A549 (cell line): ENCODE measurements around the gene DNASE1L2. TPM values are rescaled to one million over a fixed set of nuclear protein-coding genes. Genes with fewer than 3 reads are reported as not detected.

Source experiments
- ATAC-seq, 2 experiments: fragments of 200-7000 bp in 1 of 2; fragments of >200 bp in 1 of 2; cut with Nextera tagmentation in 1 of 2; cut with Tn5 transposase in 1 of 2; 3 replicates each; pipeline versions ENCODE4 v1.8.0 to v1.9.1; 2018 to 2020; ENCODE audit warnings: mild to moderate bottlenecking in 1 of 2, moderate library complexity in 1 of 2
- CTCF ChIA-PET: fragments of 300-600 bp; sonication (Branson Sonifier 250); formaldehyde crosslinking; extraction: SDS; loops from one replicate; lab custom pipeline; 2021; ENCODE audit warnings: antibody characterized with exemption, inconsistent platforms; lab: Yijun Ruan, JAX
- POLR2A ChIA-PET: fragments of 350-600 bp; formaldehyde crosslinking; extraction: SDS; loops from one replicate; lab custom pipeline; 2021; ENCODE audit warnings: antibody characterized with exemption, inconsistent platforms; lab: Yijun Ruan, JAX
- DNase-seq, 2 experiments: peaks; one replicate each; pipeline versions ENCODE4 v3.0.0 to v3.0.0-alpha.2; 2011 to 2016; ENCODE audit warnings: low read depth in 1 of 2, low spot score in 1 of 2
- FAIRE-seq: peaks from 2 replicates; lab custom pipeline; 2011; peaks lifted over from hg19 to GRCh38; lab: Jason Lieb, UNC
- H3K27ac ChIP-seq, 2 experiments: fragments of >200 bp; sonication (Bioruptor Twin); formaldehyde crosslinking; 3 replicates each; pipeline ENCODE4 v1.5.1; 2016 to 2017
- H3K4me1 ChIP-seq: fragments of >200 bp; sonication (Bioruptor Twin); formaldehyde crosslinking; 3 replicates; pipeline ENCODE4 v1.6.1; 2016
- H3K4me2 ChIP-seq: fragments of >200 bp; sonication (Bioruptor Twin); formaldehyde crosslinking; 3 replicates; pipeline ENCODE4 v1.6.1; 2016
- H3K4me3 ChIP-seq: fragments of >200 bp; sonication (Bioruptor Twin); formaldehyde crosslinking; 3 replicates; pipeline ENCODE4 v1.5.1; 2016
- H3K9me3 ChIP-seq: fragments of >200 bp; sonication (Bioruptor Twin); formaldehyde crosslinking; 3 replicates; pipeline ENCODE4 v1.6.1; 2016
- BHLHE40 ChIP-seq: IDR thresholded peaks from 2 replicates; pipeline ENCODE4 v1.6.1; 2012; ENCODE audit warnings: low read depth, low read length, inconsistent platforms
- CHD2 ChIP-seq: fragments of 150-350 bp; IDR thresholded peaks from 2 replicates; pipeline ENCODE4 v1.6.1; 2014; ENCODE audit warnings: low read length; ENCODE audit not compliant: partially characterized antibody
- CHD4 ChIP-seq: fragments of 200-600 bp; sonication (generic); IDR thresholded peaks from 2 replicates; pipeline ENCODE4 v1.6.1; 2016; ENCODE audit warnings: antibody characterized with exemption, mild to moderate bottlenecking, borderline replicate concordance
- FOSL2 ChIP-seq, 2 experiments: fragments of 450-650 bp in 1 of 2; fragments of >200 bp in 1 of 2; sonication (Bioruptor Twin) in 1 of 2; formaldehyde crosslinking; IDR thresholded peaks; 2 replicates each; pipeline versions ENCODE4 v1.5.0 to v1.6.1; 2016 to 2020; ENCODE audit warnings: mild to moderate bottlenecking in 1 of 2, moderate library complexity in 1 of 2
- FOXS1 ChIP-seq: fragments of 250-450 bp; sonication (Bioruptor Pico); IDR thresholded peaks from 2 replicates; pipeline ENCODE4 v1.5.0; 2020; ENCODE audit warnings: mild to moderate bottlenecking, moderate library complexity
- HDAC2 ChIP-seq: fragments of 200-600 bp; sonication (generic); IDR thresholded peaks from 2 replicates; pipeline ENCODE4 v1.6.1; 2016
- HEYL ChIP-seq: fragments of 250-450 bp; sonication (Bioruptor Pico); IDR thresholded peaks from 2 replicates; pipeline ENCODE4 v1.8.0; 2021; ENCODE audit warnings: mild to moderate bottlenecking, moderate library complexity
- JUN ChIP-seq, 2 experiments: fragments of >200 bp; sonication (Bioruptor Twin); formaldehyde crosslinking; IDR thresholded peaks; 2 replicates in 1 of 2; 3 replicates in 1 of 2; pipeline ENCODE4 v1.6.1; 2016 to 2017
- JUNB ChIP-seq: fragments of >200 bp; sonication (Bioruptor Twin); formaldehyde crosslinking; IDR thresholded peaks from 2 replicates; pipeline ENCODE4 v1.6.1; 2016
- KDM5A ChIP-seq: fragments of 200-600 bp; sonication (generic); IDR thresholded peaks from 2 replicates; pipeline ENCODE4 v1.6.1; 2016; ENCODE audit warnings: antibody characterized with exemption, mild to moderate bottlenecking
- MAFK ChIP-seq: fragments of 450-650 bp; IDR thresholded peaks from 2 replicates; pipeline ENCODE4 v1.6.1; 2014; ENCODE audit not compliant: partially characterized antibody
- NPAS2 ChIP-seq: fragments of 250-450 bp; sonication (Bioruptor Pico); IDR thresholded peaks from 2 replicates; pipeline ENCODE4 v1.8.0; 2022; ENCODE audit warnings: mild to moderate bottlenecking, moderate library complexity, borderline replicate concordance
- NR3C1 ChIP-seq: fragments of >200 bp; sonication (Bioruptor Twin); formaldehyde crosslinking; IDR thresholded peaks from 3 replicates; pipeline ENCODE4 v1.6.1; 2017
- POLR2A ChIP-seq: IDR thresholded peaks from 2 replicates; pipeline ENCODE4 v1.6.1; 2012; ENCODE audit warnings: mild to moderate bottlenecking, low read length
- POLR2AphosphoS2 ChIP-seq: conservative IDR thresholded peaks from 2 replicates; pipeline ENCODE4 v1.6.1; 2012; ENCODE audit warnings: low read length, improper control_type of control experiment, inconsistent platforms
- RCOR1 ChIP-seq: fragments of 150-350 bp; IDR thresholded peaks from 2 replicates; pipeline ENCODE4 v1.6.1; 2014; ENCODE audit warnings: antibody characterized with exemption, low read length, low read depth
- RNF2 ChIP-seq: fragments of 200-600 bp; sonication (generic); IDR thresholded peaks from 2 replicates; pipeline ENCODE4 v1.6.1; 2016; ENCODE audit warnings: low read depth, mild to moderate bottlenecking, antibody characterized with exemption, moderate library complexity, borderline replicate concordance
- SMC3 ChIP-seq: fragments of >200 bp; sonication (Bioruptor Twin); formaldehyde crosslinking; IDR thresholded peaks from 3 replicates; pipeline ENCODE4 v1.6.1; 2018; ENCODE audit warnings: inconsistent platforms
- TP53 ChIP-seq: fragments of 250-450 bp; sonication (Bioruptor Pico); IDR thresholded peaks from 2 replicates; pipeline ENCODE4 v1.5.0; 2021; ENCODE audit warnings: mild to moderate bottlenecking, moderate library complexity
- ZC3H11A ChIP-seq: fragments of 450-650 bp; IDR thresholded peaks from 2 replicates; pipeline ENCODE4 v1.6.1; 2014; ENCODE audit warnings: antibody characterized with exemption, mild to moderate bottlenecking
- ZFP36 ChIP-seq: fragments of 450-650 bp; IDR thresholded peaks from 2 replicates; pipeline ENCODE4 v1.6.1; 2014; ENCODE audit warnings: borderline replicate concordance; ENCODE audit not compliant: partially characterized antibody
- WGBS: methylation state at CpG from one replicate; pipeline ENCODE4 v1.1.6; 2017; ENCODE audit errors: missing lambda C conversion rate; 5-methylcytosine and 5-hydroxymethylcytosine counted together
- polyA plus RNA-seq, 4 experiments: library from polyadenylated mRNA; depleted of rRNA in 3 of 4; stranded (reverse); fragments of >200 nt; fragmentation: RNase III in 1 of 4; extraction: RNeasy Plus Mini Kit Qiagen cat#74134 plus additional on column Dnase treatment in 1 of 4; gene quantifications; 2 replicates in 3 of 4; 3 replicates in 1 of 4; pipeline ENCODE4 v1.2.3, GENCODE V29; 2011 to 2017
- TF ChIP-seq, protein P1 (sequence below): fragments of 200-600 bp; sonication (generic); IDR thresholded peaks from 2 replicates; pipeline ENCODE4 v1.6.1; 2016; ENCODE audit warnings: antibody characterized with exemption, mild to moderate bottlenecking, moderate library complexity
- TF ChIP-seq, protein P2 (sequence below): fragments of 250-450 bp; sonication (Bioruptor Pico); IDR thresholded peaks from 2 replicates; pipeline ENCODE4 v1.5.0; 2021; ENCODE audit warnings: mild to moderate bottlenecking, moderate library complexity, borderline replicate concordance
- TF ChIP-seq, protein P3 (sequence below): IDR thresholded peaks from 2 replicates; pipeline ENCODE4 v1.6.1; 2012
- TF ChIP-seq, protein P4 (sequence below): IDR thresholded peaks from 2 replicates; pipeline ENCODE4 v1.6.1; 2012

Gene DNASE1L2
- polyA plus RNA-seq, 2 of the 4 experiments (the other 2 are of a cell fraction) = 0.36 to 1.2 TPM

DNA sequence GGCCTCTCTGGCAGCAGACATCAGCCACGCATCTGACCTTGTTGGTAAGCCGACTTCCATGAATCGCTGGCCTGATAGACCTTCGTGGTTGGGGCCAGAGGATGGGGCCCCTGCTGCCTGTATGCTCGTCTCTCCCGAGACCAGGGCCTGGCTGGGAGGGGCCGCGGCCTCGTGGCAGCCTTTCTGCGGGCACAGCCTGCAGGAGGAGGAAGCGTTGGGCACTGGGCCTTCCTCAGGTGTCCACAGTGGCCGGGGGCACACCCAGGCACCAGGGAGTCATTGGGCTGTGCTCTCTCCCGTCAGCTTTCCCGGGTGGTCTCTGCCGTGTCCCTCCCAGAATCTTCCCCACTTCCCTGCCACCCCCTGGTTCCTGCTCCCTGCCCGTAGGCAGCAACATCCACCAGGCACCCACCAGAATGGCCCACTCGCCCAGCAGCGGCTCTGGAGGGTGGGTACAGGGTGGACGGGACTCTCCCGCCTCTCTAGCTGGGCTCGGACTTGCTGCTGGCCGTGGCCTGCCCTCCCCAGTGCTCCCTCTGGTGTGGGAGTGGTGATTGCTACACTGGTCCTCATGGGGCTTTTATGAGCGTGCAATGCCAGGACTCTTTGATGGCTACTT lies 6.5 kb upstream of the DNASE1L2 start:
- peaks cover 21% of the 10 kb centered on the region for H3K4me1 ChIP-seq
- CTCF ChIA-PET = interaction anchor here (2.3 kb wide), 1 partner anchor 35 kb away, joined by 7 read pairs; no protein-coding TSS in a partner anchor
- no peak for ATAC-seq
- POLR2A ChIA-PET = no interaction called here
- DNase-seq = no peak
- no peak overlapping the region for H3K4me2 ChIP-seq
- H3K4me3 ChIP-seq = no peak overlapping the region
- no peaks in the 10 kb centered on the region for H3K9me3 ChIP-seq
- 95% methylated on average over 12 of the region's 23 CpGs for WGBS
- TF ChIP-seq MAFK (no peak), NPAS2 (CRISPR knock-in tag) (no peak), POLR2A (no peak), JUN (IDR thresholded peaks at IDR 0.05) (no peak), RNF2 (no peak), POLR2AphosphoS2 (no peak), TP53 (CRISPR knock-in tag) (no peak), NR3C1 (no peak), JUNB (no peak), CHD4 (no peak), SMC3 (no peak)
- TF ChIP-seq, protein P1, sequence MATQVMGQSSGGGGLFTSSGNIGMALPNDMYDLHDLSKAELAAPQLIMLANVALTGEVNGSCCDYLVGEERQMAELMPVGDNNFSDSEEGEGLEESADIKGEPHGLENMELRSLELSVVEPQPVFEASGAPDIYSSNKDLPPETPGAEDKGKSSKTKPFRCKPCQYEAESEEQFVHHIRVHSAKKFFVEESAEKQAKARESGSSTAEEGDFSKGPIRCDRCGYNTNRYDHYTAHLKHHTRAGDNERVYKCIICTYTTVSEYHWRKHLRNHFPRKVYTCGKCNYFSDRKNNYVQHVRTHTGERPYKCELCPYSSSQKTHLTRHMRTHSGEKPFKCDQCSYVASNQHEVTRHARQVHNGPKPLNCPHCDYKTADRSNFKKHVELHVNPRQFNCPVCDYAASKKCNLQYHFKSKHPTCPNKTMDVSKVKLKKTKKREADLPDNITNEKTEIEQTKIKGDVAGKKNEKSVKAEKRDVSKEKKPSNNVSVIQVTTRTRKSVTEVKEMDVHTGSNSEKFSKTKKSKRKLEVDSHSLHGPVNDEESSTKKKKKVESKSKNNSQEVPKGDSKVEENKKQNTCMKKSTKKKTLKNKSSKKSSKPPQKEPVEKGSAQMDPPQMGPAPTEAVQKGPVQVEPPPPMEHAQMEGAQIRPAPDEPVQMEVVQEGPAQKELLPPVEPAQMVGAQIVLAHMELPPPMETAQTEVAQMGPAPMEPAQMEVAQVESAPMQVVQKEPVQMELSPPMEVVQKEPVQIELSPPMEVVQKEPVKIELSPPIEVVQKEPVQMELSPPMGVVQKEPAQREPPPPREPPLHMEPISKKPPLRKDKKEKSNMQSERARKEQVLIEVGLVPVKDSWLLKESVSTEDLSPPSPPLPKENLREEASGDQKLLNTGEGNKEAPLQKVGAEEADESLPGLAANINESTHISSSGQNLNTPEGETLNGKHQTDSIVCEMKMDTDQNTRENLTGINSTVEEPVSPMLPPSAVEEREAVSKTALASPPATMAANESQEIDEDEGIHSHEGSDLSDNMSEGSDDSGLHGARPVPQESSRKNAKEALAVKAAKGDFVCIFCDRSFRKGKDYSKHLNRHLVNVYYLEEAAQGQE = no peak
- no peak for FAIRE-seq
- H3K27ac ChIP-seq = no peak overlapping the region

DNA sequence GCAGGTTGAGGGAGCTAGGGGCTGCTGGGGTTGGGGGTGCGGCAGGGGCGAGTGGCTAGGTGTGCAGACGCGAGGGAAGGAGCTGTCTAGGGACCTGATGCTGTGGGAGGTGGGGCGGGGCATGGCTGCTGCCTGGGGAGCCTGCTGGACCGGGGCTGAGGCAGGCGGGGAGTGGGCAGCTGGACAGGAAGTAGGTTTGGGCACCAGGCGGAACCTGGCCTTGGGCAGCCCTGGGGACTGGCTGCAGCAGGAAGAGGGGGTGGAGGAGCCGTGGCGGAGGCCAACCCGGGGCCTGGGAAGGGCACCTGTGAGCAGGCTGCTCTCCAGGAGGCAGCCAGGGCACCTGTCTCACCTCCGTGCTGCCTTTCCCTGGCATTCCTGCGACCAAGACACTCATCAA lies 5.9 kb upstream of the DNASE1L2 start:
- peaks cover 15% of the 10 kb centered on the region for H3K4me1 ChIP-seq
- ATAC-seq = no peak
- no peaks in the 10 kb centered on the region for H3K9me3 ChIP-seq
- 90% methylated on average over 12 of the region's 13 CpGs for WGBS
- no peak for DNase-seq
- FAIRE-seq = no peak
- no peak overlapping the region for H3K27ac ChIP-seq
- H3K4me3 ChIP-seq = no peak overlapping the region
- TF ChIP-seq BHLHE40 (no peak), ZFP36 (no peak), FOSL2 (IDR thresholded peaks at IDR 0.05) (no peak), FOSL2 (CRISPR knock-in tag; IDR thresholded peaks at IDR 0.05) (no peak), RCOR1 (no peak), ZC3H11A (no peak), HDAC2 (no peak), HEYL (CRISPR knock-in tag) (no peak), KDM5A (no peak), CHD2 (no peak), FOXS1 (CRISPR knock-in tag) (no peak)
- TF ChIP-seq, protein P2, sequence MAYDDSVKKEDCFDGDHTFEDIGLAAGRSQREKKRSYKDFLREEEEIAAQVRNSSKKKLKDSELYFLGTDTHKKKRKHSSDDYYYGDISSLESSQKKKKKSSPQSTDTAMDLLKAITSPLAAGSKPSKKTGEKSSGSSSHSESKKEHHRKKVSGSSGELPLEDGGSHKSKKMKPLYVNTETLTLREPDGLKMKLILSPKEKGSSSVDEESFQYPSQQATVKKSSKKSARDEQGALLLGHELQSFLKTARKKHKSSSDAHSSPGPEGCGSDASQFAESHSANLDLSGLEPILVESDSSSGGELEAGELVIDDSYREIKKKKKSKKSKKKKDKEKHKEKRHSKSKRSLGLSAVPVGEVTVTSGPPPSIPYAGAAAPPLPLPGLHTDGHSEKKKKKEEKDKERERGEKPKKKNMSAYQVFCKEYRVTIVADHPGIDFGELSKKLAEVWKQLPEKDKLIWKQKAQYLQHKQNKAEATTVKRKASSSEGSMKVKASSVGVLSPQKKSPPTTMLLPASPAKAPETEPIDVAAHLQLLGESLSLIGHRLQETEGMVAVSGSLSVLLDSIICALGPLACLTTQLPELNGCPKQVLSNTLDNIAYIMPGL = no peak
- TF ChIP-seq, protein P3, sequence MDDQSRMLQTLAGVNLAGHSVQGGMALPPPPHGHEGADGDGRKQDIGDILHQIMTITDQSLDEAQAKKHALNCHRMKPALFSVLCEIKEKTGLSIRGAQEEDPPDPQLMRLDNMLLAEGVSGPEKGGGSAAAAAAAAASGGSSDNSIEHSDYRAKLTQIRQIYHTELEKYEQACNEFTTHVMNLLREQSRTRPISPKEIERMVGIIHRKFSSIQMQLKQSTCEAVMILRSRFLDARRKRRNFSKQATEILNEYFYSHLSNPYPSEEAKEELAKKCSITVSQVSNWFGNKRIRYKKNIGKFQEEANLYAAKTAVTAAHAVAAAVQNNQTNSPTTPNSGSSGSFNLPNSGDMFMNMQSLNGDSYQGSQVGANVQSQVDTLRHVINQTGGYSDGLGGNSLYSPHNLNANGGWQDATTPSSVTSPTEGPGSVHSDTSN = no peak
- TF ChIP-seq, protein P4, sequence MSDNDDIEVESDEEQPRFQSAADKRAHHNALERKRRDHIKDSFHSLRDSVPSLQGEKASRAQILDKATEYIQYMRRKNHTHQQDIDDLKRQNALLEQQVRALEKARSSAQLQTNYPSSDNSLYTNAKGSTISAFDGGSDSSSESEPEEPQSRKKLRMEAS = no peak
- CTCF ChIA-PET = interaction anchor here (2.3 kb wide), 1 partner anchor 36 kb away, joined by 7 read pairs; no protein-coding TSS in a partner anchor
- H3K4me2 ChIP-seq = no peak overlapping the region
- POLR2A ChIA-PET = no interaction called here
